Measurements from ENCODE around the gene NMT1. TPM values are rescaled to one million over a fixed set of nuclear protein-coding genes. Genes with fewer than 3 reads are reported as not detected.

NMT1 gene
- total RNA-seq, 1 experiment from 2014 or later, result 173 TPM

- no peak for TF ChIP-seq SP1 (IDR thresholded peaks at IDR 0.05; ENCODE audit: low read depth)
Observed at GRCh38 chr17:45011767-45012166, 49.4 kb upstream of the NMT1 start (continued).

GRCh38 chr17:45013021-45013997 lies 47.8 kb upstream of the NMT1 start:
- ChIA-PET RAD21 (ENCODE audit: low non-redundant PET in 1 of 2, low total read pairs in 2 of 2, uncharacterized antibody in 2 of 2, unreplicated experiment in 2 of 2) (no interaction called here), POLR2A (no interaction called here), CTCF (no interaction called here)
- BruUV-seq (replicated peaks), result no TSS peak
- no peak for DNase-seq (ENCODE audit: low read depth, low spot score)
- intact Hi-C loops (cut with micrococcal nuclease), result no loop called here
- no peaks in the 10 kb centered on the region for H3K9me2 ChIP-seq (ENCODE audit: insufficient read depth)
- no peaks in the 10 kb centered on the region for H4K20me1 ChIP-seq (ENCODE audit: insufficient read depth)
- no peak overlapping the region for H3K4me3 ChIP-seq (replicated peaks in 1 of 2; ENCODE audit: low read depth in 1 of 2, low read length in 2 of 2)
- no peak overlapping the region for H3K9ac ChIP-seq (ENCODE audit: low read length)
- no peak overlapping the region for H2AFZ ChIP-seq (ENCODE audit: low read depth, low read length, poor library complexity, severe bottlenecking)
- no peaks in the 10 kb centered on the region for H3K79me2 ChIP-seq (ENCODE audit: insufficient read depth, low read length)
- H3K4me1 ChIP-seq (ENCODE audit: control insufficient read depth in 1 of 2, insufficient read depth in 2 of 2, low read length in 2 of 2), result peaks cover 0 to 7% of the 10 kb centered on the region in 2 experiments; a peak in 2 of 4 replicates
- no peaks in the 10 kb centered on the region for H3K9me3 ChIP-seq (ENCODE audit: control insufficient read depth in 1 of 2, insufficient read depth in 1 of 2, low read depth in 1 of 2, low read length in 2 of 2)
- H3K36me3 ChIP-seq (ENCODE audit: control insufficient read depth in 1 of 2, insufficient read depth in 2 of 2, low read length in 2 of 2), result no peaks in the 10 kb centered on the region
- H3K4me2 ChIP-seq (ENCODE audit: low read length), result no peak overlapping the region
- no peak overlapping the region for H3K27ac ChIP-seq (ENCODE audit: low read depth, low read length)
- no peaks in the 10 kb centered on the region for H3K27me3 ChIP-seq (ENCODE audit: insufficient read depth, low read length)
- TF ChIP-seq YY1 (IDR thresholded peaks at IDR 0.05; ENCODE audit: extremely low read depth, insufficient replicate concordance, low read depth, low read length) (no peak), RAD21 (IDR thresholded peaks at IDR 0.05; ENCODE audit: low read depth) (no peak), EZH2phosphoT487 (IDR thresholded peaks at IDR 0.05; ENCODE audit: borderline replicate concordance) (no peak), POLR2A (IDR thresholded peaks at IDR 0.05; ENCODE audit: borderline replicate concordance, extremely low read depth, insufficient read depth, insufficient read length) (no peak), REST (IDR thresholded peaks at IDR 0.05; ENCODE audit: low read depth) (no peak), ZNF274 (IDR thresholded peaks at IDR 0.05; ENCODE audit: low read depth, low read length) (no peak), TCF7L2 (IDR thresholded peaks at IDR 0.05; ENCODE audit: borderline replicate concordance, extremely low read depth, insufficient read depth, insufficient read length) (no peak), EGR1 (IDR thresholded peaks at IDR 0.05; ENCODE audit: low read depth) (no peak), CBX3 (IDR thresholded peaks at IDR 0.05; ENCODE audit: low read depth) (no peak), ZFX (IDR thresholded peaks at IDR 0.05) (no peak), SRF (IDR thresholded peaks at IDR 0.05; ENCODE audit: low read depth) (no peak)
- ATAC-seq, result no peak

Data from HCT116 (cell line).